ENCODE measurements around the gene SOX6. TPM values are rescaled to one million over a fixed set of nuclear protein-coding genes. Genes with fewer than 3 reads are reported as not detected.

SOX6 gene
- total RNA-seq, 4 donors from 2014 or later = 17.9 to 27.9 (median 23.3) TPM

- H3K4me1 ChIP-seq = no peaks in the 10 kb centered on the region
- no peak overlapping the region for H3K27ac ChIP-seq
- intact Hi-C loops (cut with DNase I) = no loop called here
- H3K9me3 ChIP-seq = no peaks in the 10 kb centered on the region
- H3K36me3 ChIP-seq = no peaks in the 10 kb centered on the region
- H3K4me3 ChIP-seq (replicated peaks in 1 of 3) = no peak overlapping the region
- 81 to 85% methylated on average over 2 of the region's 2 CpGs for WGBS, 2 donors
- DNase-seq = no peak
- H3K27me3 ChIP-seq = no peaks in the 10 kb centered on the region
- TF ChIP-seq CTCF (IDR thresholded peaks at IDR 0.05) = no peak
- TF ChIP-seq POLR2A (IDR thresholded peaks at IDR 0.05) = no peak
Measured at GRCh38 chr11:16043617-16044016, 312.7 kb downstream of the SOX6 start.

GRCh38 chr11:16041207-16041606 lies 315.1 kb downstream of the SOX6 start:
- H3K36me3 ChIP-seq = no peaks in the 10 kb centered on the region
- no peak overlapping the region for H3K4me3 ChIP-seq (replicated peaks in 1 of 3)
- H3K27me3 ChIP-seq = no peaks in the 10 kb centered on the region
- no peaks in the 10 kb centered on the region for H3K9me3 ChIP-seq
- no peak for DNase-seq
- WGBS, 2 donors = 96 to 100% methylated on average over 1 of the region's 1 CpG
- H3K27ac ChIP-seq = no peak overlapping the region
- intact Hi-C loops (cut with DNase I) = no loop called here
- no peak for TF ChIP-seq CTCF (IDR thresholded peaks at IDR 0.05)
- TF ChIP-seq POLR2A (IDR thresholded peaks at IDR 0.05) = no peak
- H3K4me1 ChIP-seq = no peaks in the 10 kb centered on the region

GRCh38 chr11:16040151-16040550 lies 316.2 kb downstream of the SOX6 start:
- Histone ChIP-seq H3K27ac (no peak overlapping the region), H3K36me3 (no peaks in the 10 kb centered on the region), H3K27me3 (no peaks in the 10 kb centered on the region), H3K9me3 (no peaks in the 10 kb centered on the region), H3K4me1 (no peaks in the 10 kb centered on the region), H3K4me3 (replicated peaks in 1 of 3) (no peak overlapping the region)
- DNase-seq = no peak
- TF ChIP-seq POLR2A (IDR thresholded peaks at IDR 0.05) (no peak), CTCF (IDR thresholded peaks at IDR 0.05) (no peak)
- intact Hi-C loops (cut with DNase I) = no loop called here
- WGBS, 2 donors = 98 to 99% methylated on average over 1 of the region's 1 CpG

- no peaks in the 10 kb centered on the region for H3K36me3 ChIP-seq
- H3K9me3 ChIP-seq = no peaks in the 10 kb centered on the region
- H3K4me1 ChIP-seq = no peaks in the 10 kb centered on the region
- DNase-seq = no peak
- intact Hi-C loops (cut with DNase I) = no loop called here
- no peak overlapping the region for H3K27ac ChIP-seq
- H3K4me3 ChIP-seq (replicated peaks in 1 of 3) = no peak overlapping the region
- TF ChIP-seq POLR2A (IDR thresholded peaks at IDR 0.05) = no peak
- no peaks in the 10 kb centered on the region for H3K27me3 ChIP-seq
Measured at GRCh38 chr11:16037179-16037578, 319.2 kb downstream of the SOX6 start.

- TF ChIP-seq CTCF (IDR thresholded peaks at IDR 0.05) = no peak
- TF ChIP-seq POLR2A (IDR thresholded peaks at IDR 0.05) = no peak
- Histone ChIP-seq H3K4me3 (replicated peaks in 1 of 3) (no peak overlapping the region), H3K27me3 (no peaks in the 10 kb centered on the region), H3K27ac (no peak overlapping the region), H3K36me3 (no peaks in the 10 kb centered on the region), H3K4me1 (no peaks in the 10 kb centered on the region), H3K9me3 (no peaks in the 10 kb centered on the region)
- WGBS, 2 donors = 93 to 96% methylated on average over 6 of the region's 6 CpGs
- no peak for DNase-seq
- intact Hi-C loops (cut with DNase I) = no loop called here
Measured at GRCh38 chr11:16036218-16036617, 320.1 kb downstream of the SOX6 start.

GRCh38 chr11:16034074-16034473 lies 322.3 kb downstream of the SOX6 start:
- whole genome bisulfite sequencing, 2 donors = 89 to 98% methylated on average over 1 of the region's 1 CpG
- Histone ChIP-seq H3K27me3 (no peaks in the 10 kb centered on the region), H3K27ac (no peak overlapping the region), H3K36me3 (no peaks in the 10 kb centered on the region), H3K4me3 (replicated peaks in 1 of 3) (no peak overlapping the region), H3K4me1 (no peaks in the 10 kb centered on the region), H3K9me3 (no peaks in the 10 kb centered on the region)
- DNase-seq = no peak
- no peak for TF ChIP-seq POLR2A (IDR thresholded peaks at IDR 0.05)
- TF ChIP-seq CTCF (IDR thresholded peaks at IDR 0.05) = no peak
- intact Hi-C loops (cut with DNase I) = no loop called here
